Keratinocyte (primary cell): Measurements from ENCODE around the gene EIF3L. TPM values are rescaled to one million over a fixed set of nuclear protein-coding genes. Genes with fewer than 3 reads are reported as not detected.
A peak's percentile ranks its signal among the peaks of the same experiment; 100 is the strongest.

Experiments
- DNase-seq: peaks from one replicate; pipeline ENCODE4 v3.0.0-alpha.2; 2011; ENCODE audit warnings: low read depth, missing footprints, low spot score
- FAIRE-seq: peaks from 2 replicates; lab custom pipeline; 2011; peaks lifted over from hg19 to GRCh38; lab: Jason Lieb, UNC
- H2AFZ ChIP-seq: 2 replicates; pipeline ENCODE4 v1.6.0; 2012; ENCODE audit warnings: low read length, control low read depth, inconsistent platforms; ENCODE audit not compliant: control insufficient read depth
- H3K27ac ChIP-seq: 2 replicates; pipeline ENCODE4 v1.5.1; 2011; ENCODE audit warnings: low read length; ENCODE audit not compliant: control insufficient read depth, insufficient read depth
- H3K27me3 ChIP-seq: 3 replicates; pipeline ENCODE4 v1.6.0; 2011; ENCODE audit warnings: low read length; ENCODE audit not compliant: control insufficient read depth, insufficient read depth; ENCODE audit errors: extremely low read depth
- H3K36me3 ChIP-seq, 2 experiments: 2 replicates in 1 of 2; 3 replicates in 1 of 2; pipeline ENCODE4 v1.5.1; 2011; ENCODE audit warnings: low read length in 2 of 2, mild to moderate bottlenecking in 1 of 2; ENCODE audit not compliant: control insufficient read depth in 2 of 2, insufficient read depth in 2 of 2; ENCODE audit errors: extremely low read depth in 1 of 2
- H3K4me1 ChIP-seq: 3 replicates; pipeline ENCODE4 v1.5.1; 2011; ENCODE audit warnings: low read length; ENCODE audit not compliant: control insufficient read depth, insufficient read depth; ENCODE audit errors: extremely low read depth
- H3K4me2 ChIP-seq: 3 replicates; pipeline ENCODE4 v1.6.0; 2011; ENCODE audit warnings: low read depth, low read length; ENCODE audit not compliant: control insufficient read depth, insufficient read depth; ENCODE audit errors: extremely low read depth
- H3K4me3 ChIP-seq, 3 experiments: fragments of 200-600 bp in 1 of 3; sonication (generic) in 1 of 3; 2 replicates in 2 of 3; 3 replicates in 1 of 3; pipeline ENCODE4 v1.5.1; 2011 to 2016; ENCODE audit warnings: low read length in 3 of 3, mild to moderate bottlenecking in 3 of 3, control low read depth in 2 of 3, inconsistent platforms in 1 of 3, low read depth in 1 of 3, mixed read lengths in 1 of 3, mixed run types in 1 of 3, moderate library complexity in 1 of 3; ENCODE audit not compliant: control insufficient read depth in 2 of 3, insufficient read depth in 2 of 3; ENCODE audit errors: extremely low read depth in 1 of 3
- H3K79me2 ChIP-seq: 2 replicates; pipeline ENCODE4 v1.6.0; 2012; ENCODE audit warnings: low read length; ENCODE audit not compliant: control insufficient read depth, insufficient read depth
- H3K9ac ChIP-seq: 3 replicates; pipeline ENCODE4 v1.6.0; 2011; ENCODE audit warnings: low read length; ENCODE audit not compliant: control insufficient read depth, insufficient read depth; ENCODE audit errors: extremely low read depth
- H3K9me1 ChIP-seq: 3 replicates; pipeline ENCODE4 v1.6.0; 2011; ENCODE audit warnings: low read length; ENCODE audit not compliant: control insufficient read depth, insufficient read depth; ENCODE audit errors: extremely low read depth
- H3K9me3 ChIP-seq: 2 replicates; pipeline ENCODE4 v1.5.1; 2012; ENCODE audit warnings: low read depth, low read length; ENCODE audit not compliant: control insufficient read depth
- H4K20me1 ChIP-seq: 3 replicates; pipeline ENCODE4 v1.6.0; 2011; ENCODE audit warnings: low read length; ENCODE audit not compliant: control insufficient read depth, insufficient read depth; ENCODE audit errors: extremely low read depth
- EZH2 ChIP-seq: IDR thresholded peaks from one replicate; pipeline ENCODE4 v1.6.1; 2012; ENCODE audit warnings: inconsistent platforms, mild to moderate bottlenecking, low read length, moderate library complexity
- dilution Hi-C: fragments of 300-500 bp; cut with MboI; formaldehyde crosslinking; loops from one replicate; pipeline ENCODE4 v1.7.0; 2020; ENCODE audit warnings: low sequenced_read_pairs; ENCODE audit not compliant: extremely low pct_ligation_motif_present
- polyA plus RNA-seq, 5 experiments: library from polyadenylated mRNA; depleted of rRNA in 3 of 5; stranded (reverse) in 3 of 5; stranded (forward) in 1 of 5; unstranded in 1 of 5; fragments of >200 nt; gene quantifications; 1 replicate in 1 of 5; 2 replicates in 3 of 5; 3 replicates in 1 of 5; pipeline versions ENCODE4 v1.2.1 to v1.2.3, GENCODE V29; 2011 to 2012; ENCODE audit warnings: missing spikeins in 2 of 5, low read depth in 1 of 5, low replicate concordance in 1 of 5
- TF ChIP-seq, protein P1 (sequence below), 3 experiments: IDR thresholded peaks in 1 of 3; conservative IDR thresholded peaks in 1 of 3; optimal IDR thresholded peaks in 1 of 3; 2 replicates in 2 of 3; 3 replicates in 1 of 3; pipeline versions ENCODE3 to v1.5.1; 2011; ENCODE audit warnings: low read length in 3 of 3, mild to moderate bottlenecking in 3 of 3, moderate library complexity in 2 of 3, control low read depth in 1 of 3, inconsistent platforms in 1 of 3; ENCODE audit not compliant: insufficient read depth in 2 of 3; ENCODE audit errors: extremely low read depth in 1 of 3

Gene EIF3L
- polyA plus RNA-seq, 1 donor (not counting 4 experiments of a cell fraction or from before 2014, with no cell fraction given): 639 TPM

GRCh38 chr22:37844904-37845329 lies 4.3 kb upstream of the EIF3L start:
- no peak overlapping the region for H3K27ac ChIP-seq

DNA sequence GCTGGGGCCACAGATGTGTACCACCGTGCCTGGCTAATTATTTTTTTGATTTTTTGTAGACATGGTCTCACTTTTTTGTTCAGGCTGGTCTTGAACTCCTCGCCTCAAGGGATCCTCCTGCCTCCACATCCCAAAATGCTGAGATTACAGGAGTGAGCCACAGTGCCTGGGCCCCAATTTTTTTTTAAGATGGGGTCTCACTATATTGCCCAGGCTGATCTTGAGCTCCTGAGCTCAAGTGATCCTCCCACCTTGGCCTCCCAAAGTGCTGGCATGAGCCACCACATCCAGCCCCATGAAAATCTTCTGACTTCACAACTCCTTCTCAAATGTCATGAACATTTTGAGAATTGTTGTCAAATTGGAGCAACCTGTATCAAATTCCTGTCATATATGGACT lies 2.8 kb upstream of the EIF3L start:
- no peak overlapping the region for H3K9ac ChIP-seq
- H3K4me3 ChIP-seq: no peak overlapping the region
- TF ChIP-seq EZH2: no peak
- TF ChIP-seq, protein P1, sequence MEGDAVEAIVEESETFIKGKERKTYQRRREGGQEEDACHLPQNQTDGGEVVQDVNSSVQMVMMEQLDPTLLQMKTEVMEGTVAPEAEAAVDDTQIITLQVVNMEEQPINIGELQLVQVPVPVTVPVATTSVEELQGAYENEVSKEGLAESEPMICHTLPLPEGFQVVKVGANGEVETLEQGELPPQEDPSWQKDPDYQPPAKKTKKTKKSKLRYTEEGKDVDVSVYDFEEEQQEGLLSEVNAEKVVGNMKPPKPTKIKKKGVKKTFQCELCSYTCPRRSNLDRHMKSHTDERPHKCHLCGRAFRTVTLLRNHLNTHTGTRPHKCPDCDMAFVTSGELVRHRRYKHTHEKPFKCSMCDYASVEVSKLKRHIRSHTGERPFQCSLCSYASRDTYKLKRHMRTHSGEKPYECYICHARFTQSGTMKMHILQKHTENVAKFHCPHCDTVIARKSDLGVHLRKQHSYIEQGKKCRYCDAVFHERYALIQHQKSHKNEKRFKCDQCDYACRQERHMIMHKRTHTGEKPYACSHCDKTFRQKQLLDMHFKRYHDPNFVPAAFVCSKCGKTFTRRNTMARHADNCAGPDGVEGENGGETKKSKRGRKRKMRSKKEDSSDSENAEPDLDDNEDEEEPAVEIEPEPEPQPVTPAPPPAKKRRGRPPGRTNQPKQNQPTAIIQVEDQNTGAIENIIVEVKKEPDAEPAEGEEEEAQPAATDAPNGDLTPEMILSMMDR (optimal IDR thresholded peaks at IDR 0.05 in 1 of 3, IDR thresholded peaks at IDR 0.05 in 1 of 3, conservative IDR thresholded peaks at IDR 0.05 in 1 of 3; ENCODE audit: extremely low read depth in 1 of 3, insufficient read depth in 2 of 3, low read length in 3 of 3): no peak
- peaks cover 52% of the 10 kb centered on the region for H3K79me2 ChIP-seq
- dilution Hi-C loops: no loop called here
- H4K20me1 ChIP-seq: peaks cover 2% of the 10 kb centered on the region
- H3K4me1 ChIP-seq: peaks cover 18% of the 10 kb centered on the region
- peaks cover 5 to 7% of the 10 kb centered on the region in 2 experiments for H3K36me3 ChIP-seq
- H3K9me1 ChIP-seq: peaks cover 2% of the 10 kb centered on the region
- DNase-seq (no peak), FAIRE-seq (no peak)
- no peak overlapping the region for H2AFZ ChIP-seq
- no peaks in the 10 kb centered on the region for H3K27me3 ChIP-seq
- no peaks in the 10 kb centered on the region for H3K9me3 ChIP-seq
- no peak overlapping the region for H3K4me2 ChIP-seq
- H3K27ac ChIP-seq: no peak overlapping the region

More at GRCh38 chr22:37844904-37845329, 4.3 kb upstream of the EIF3L start:
- dilution Hi-C loops: no loop called here
- no peak for TF ChIP-seq EZH2
- TF ChIP-seq, protein P1 (optimal IDR thresholded peaks at IDR 0.05 in 1 of 3, IDR thresholded peaks at IDR 0.05 in 1 of 3, conservative IDR thresholded peaks at IDR 0.05 in 1 of 3; ENCODE audit: extremely low read depth in 1 of 3, insufficient read depth in 2 of 3, low read length in 3 of 3): no peak
- H3K36me3 ChIP-seq: peaks cover under 1 to 1% of the 10 kb centered on the region in 2 experiments
- no peaks in the 10 kb centered on the region for H3K27me3 ChIP-seq
- peaks cover 43% of the 10 kb centered on the region for H3K79me2 ChIP-seq
- FAIRE-seq: no peak
- H3K4me1 ChIP-seq: peaks cover 12% of the 10 kb centered on the region
- H3K4me3 ChIP-seq: peak overlapping the region; percentile 22 to 52 (median 26)
- no peak overlapping the region for H2AFZ ChIP-seq
- no peaks in the 10 kb centered on the region for H3K9me3 ChIP-seq
- peaks cover 2% of the 10 kb centered on the region for H3K9me1 ChIP-seq
- H3K9ac ChIP-seq: no peak overlapping the region
- peak overlapping the region; percentile 25 for H3K4me2 ChIP-seq
- H4K20me1 ChIP-seq: no peaks in the 10 kb centered on the region
- DNase-seq: no peak
